SK-N-SH (cell line): ENCODE measurements around the gene ZNF148. TPM values are rescaled to one million over a fixed set of nuclear protein-coding genes. Genes with fewer than 3 reads are reported as not detected.

ENCODE experiments used
- CTCF ChIA-PET: fragments of 300-600, 350-600 bp; formaldehyde crosslinking; extraction: SDS; loops from one replicate; lab custom pipeline; 2021; lab: Yijun Ruan, JAX
- POLR2A ChIA-PET: fragments of 350-600 bp; sonication (Branson Sonifier 250); formaldehyde crosslinking; extraction: SDS; loops from one replicate; lab custom pipeline; 2020; ENCODE audit warnings: antibody characterized with exemption, inconsistent platforms; lab: Yijun Ruan, JAX
- DNase-seq: peaks from one replicate; pipeline ENCODE4 v3.0.0; 2012
- H2AFZ ChIP-seq: fragments of 200-600 bp; sonication (generic); 2 replicates; pipeline ENCODE4 v1.8.1; 2016; ENCODE audit warnings: antibody characterized with exemption, mild to moderate bottlenecking, low read depth
- H3F3A ChIP-seq: fragments of 200-600 bp; sonication (generic); replicated peaks from 2 replicates; pipeline ENCODE3; 2016; ENCODE audit warnings: antibody characterized with exemption, mild to moderate bottlenecking; ENCODE audit not compliant: insufficient read depth
- H3K27ac ChIP-seq, 2 experiments: fragments of 200-500 bp in 1 of 2; fragments of 200-600 bp in 1 of 2; sonication (Bioruptor generic) in 1 of 2; sonication (generic), shearing (Covaris generic) in 1 of 2; 2 replicates each; pipeline versions ENCODE4 v1.5.1 to v1.6.1; 2014 to 2016; ENCODE audit warnings: low read depth in 2 of 2, inconsistent platforms in 1 of 2, low read length in 1 of 2, mild to moderate bottlenecking in 1 of 2, mixed read lengths in 1 of 2
- H3K27me3 ChIP-seq: fragments of 200-600 bp; sonication (generic), shearing (Covaris generic); 2 replicates; pipeline ENCODE4 v1.6.1; 2016; ENCODE audit warnings: mixed run types; ENCODE audit not compliant: insufficient read depth
- H3K36me3 ChIP-seq, 2 experiments: fragments of 200-500 bp in 1 of 2; fragments of 200-600 bp in 1 of 2; sonication (Bioruptor generic) in 1 of 2; sonication (generic) in 1 of 2; replicated peaks in 1 of 2; 2 replicates each; pipeline versions ENCODE3 to v1.5.1; 2014 to 2016; ENCODE audit warnings: low read length in 1 of 2, mild to moderate bottlenecking in 1 of 2; ENCODE audit not compliant: insufficient read depth in 2 of 2, control insufficient read depth in 1 of 2
- H3K4me1 ChIP-seq, 2 experiments: fragments of 200-500 bp in 1 of 2; fragments of 200-600 bp in 1 of 2; sonication (Bioruptor generic) in 1 of 2; sonication (generic), shearing (Covaris generic) in 1 of 2; 2 replicates each; pipeline versions ENCODE4 v1.5.1 to v1.6.1; 2014 to 2016; ENCODE audit warnings: low read depth in 1 of 2, low read length in 1 of 2, mixed run types in 1 of 2; ENCODE audit not compliant: insufficient read depth in 2 of 2, control insufficient read depth in 1 of 2
- H3K4me2 ChIP-seq: fragments of 200-600 bp; sonication (generic), shearing (Covaris generic); 2 replicates; pipeline ENCODE4 v1.6.1; 2017; ENCODE audit warnings: mixed run types
- H3K4me3 ChIP-seq, 2 experiments: fragments of 200-500 bp in 1 of 2; fragments of 200-600 bp in 1 of 2; sonication (Bioruptor generic) in 1 of 2; sonication (generic), shearing (Covaris generic) in 1 of 2; 2 replicates each; pipeline versions ENCODE4 v1.5.1 to v1.8.1; 2014 to 2016; ENCODE audit warnings: low read depth in 2 of 2, inconsistent platforms in 1 of 2, low read length in 1 of 2, mild to moderate bottlenecking in 1 of 2, mixed read lengths in 1 of 2, moderate library complexity in 1 of 2
- H3K79me2 ChIP-seq: fragments of 200-600 bp; sonication (generic); 2 replicates; pipeline ENCODE4 v1.8.1; 2017; ENCODE audit warnings: mild to moderate bottlenecking; ENCODE audit not compliant: insufficient read depth
- H3K9ac ChIP-seq: fragments of 200-600 bp; sonication (generic); 2 replicates; pipeline ENCODE4 v1.6.1; 2017; ENCODE audit warnings: mixed run types
- H3K9me2 ChIP-seq: fragments of 200-600 bp; sonication (generic); 2 replicates; pipeline ENCODE4 v1.6.1; 2017; ENCODE audit warnings: mixed run types
- H3K9me3 ChIP-seq: fragments of 200-600 bp; sonication (generic); 2 replicates; pipeline ENCODE4 v1.6.1; 2017; ENCODE audit warnings: mixed run types, mild to moderate bottlenecking, moderate library complexity
- H4K20me1 ChIP-seq: fragments of 200-600 bp; sonication (generic); 2 replicates; pipeline ENCODE4 v1.6.1; 2017; ENCODE audit warnings: mild to moderate bottlenecking, mixed run types; ENCODE audit not compliant: insufficient read depth
- CHD2 ChIP-seq: fragments of 150-350 bp; IDR thresholded peaks from 2 replicates; pipeline ENCODE4 v1.6.1; 2018; ENCODE audit warnings: low read length; ENCODE audit not compliant: partially characterized antibody
- EZH2phosphoT487 ChIP-seq: fragments of 200-600 bp; sonication (generic); IDR thresholded peaks from 2 replicates; pipeline ENCODE4 v1.6.1; 2017; ENCODE audit warnings: low read depth, mixed run types, mild to moderate bottlenecking, antibody characterized with exemption, moderate library complexity, borderline replicate concordance
- FOXJ3 ChIP-seq: sonication (generic); formaldehyde crosslinking; IDR thresholded peaks from 2 replicates; pipeline ENCODE4 v1.5.1; 2020; ENCODE audit warnings: mild to moderate bottlenecking, missing genetic modification reagents
- FOXM1 ChIP-seq: IDR thresholded peaks from 2 replicates; pipeline ENCODE4 v1.4.0; 2012; ENCODE audit warnings: low read depth, mild to moderate bottlenecking
- GABPA ChIP-seq: IDR thresholded peaks from 2 replicates; pipeline ENCODE4 v1.4.0; 2012; ENCODE audit warnings: low read depth, mild to moderate bottlenecking
- GATA2 ChIP-seq: sonication (generic); formaldehyde crosslinking; IDR thresholded peaks from 2 replicates; pipeline ENCODE4 v1.5.0; 2020; ENCODE audit warnings: mild to moderate bottlenecking, missing genetic modification reagents
- JUND ChIP-seq: IDR thresholded peaks from 2 replicates; pipeline ENCODE4 v1.4.0; 2012
- MAX ChIP-seq: IDR thresholded peaks from 2 replicates; pipeline ENCODE4 v1.4.0; 2012; ENCODE audit warnings: low read depth
- NFIC ChIP-seq: IDR thresholded peaks from 2 replicates; pipeline ENCODE4 v1.4.0; 2012; ENCODE audit warnings: borderline replicate concordance
- PBX3 ChIP-seq: IDR thresholded peaks from 2 replicates; pipeline ENCODE4; 2012
- RCOR1 ChIP-seq: fragments of 150-350 bp; IDR thresholded peaks from 2 replicates; pipeline ENCODE4 v1.6.1; 2017; ENCODE audit warnings: antibody characterized with exemption, low read length
- REST ChIP-seq: IDR thresholded peaks from 2 replicates; pipeline ENCODE4 v1.6.1; 2012; ENCODE audit warnings: mild to moderate bottlenecking, low read depth, low read length, moderate library complexity
- RFX5 ChIP-seq: IDR thresholded peaks from 2 replicates; pipeline ENCODE4 v1.6.1; 2012; ENCODE audit warnings: mild to moderate bottlenecking, improper control_type of control experiment, low read length
- USF1 ChIP-seq: IDR thresholded peaks from 2 replicates; pipeline ENCODE4 v1.4.0; 2012; ENCODE audit warnings: low read depth, borderline replicate concordance
- YY1 ChIP-seq: IDR thresholded peaks from 2 replicates; pipeline ENCODE4 v1.4.0; 2012; ENCODE audit warnings: low read depth, mild to moderate bottlenecking
- ZBTB33 ChIP-seq: IDR thresholded peaks from 2 replicates; pipeline ENCODE4 v1.4.0; 2012; ENCODE audit warnings: low read depth, borderline replicate concordance
- WGBS: methylation state at CpG from one replicate; pipeline ENCODE4 v1.1.6; 2017; ENCODE audit warnings: low lambda C conversion rate; 5-methylcytosine and 5-hydroxymethylcytosine counted together
- polyA plus RNA-seq, 3 experiments: library from polyadenylated mRNA; depleted of rRNA; stranded (reverse); fragments of >200 nt; gene quantifications; 2 replicates each; pipeline ENCODE4 v1.2.3, GENCODE V29; 2012

ZNF148 gene
- polyA plus RNA-seq, 1 of the 3 experiments (the other 2 are of a cell fraction), result 5.1 TPM

GRCh38 chr3:125212091-125212508 lies 163.0 kb downstream of the ZNF148 start:
- H3K36me3 ChIP-seq, result no peaks in the 10 kb centered on the region
- H3K9me2 ChIP-seq, result no peaks in the 10 kb centered on the region
- no peak for TF ChIP-seq ZBTB33
- TF ChIP-seq CHD2, result no peak
- TF ChIP-seq GABPA, result no peak
- no peak for TF ChIP-seq RFX5
- TF ChIP-seq RCOR1, result no peak
- no peak for TF ChIP-seq EZH2phosphoT487
- no peak for TF ChIP-seq MAX
- no peaks in the 10 kb centered on the region for H3K79me2 ChIP-seq
- H2AFZ ChIP-seq, result no peak overlapping the region
- H3K27ac ChIP-seq, result no peak overlapping the region
- no peak overlapping the region for H3K9ac ChIP-seq
- H4K20me1 ChIP-seq, result no peaks in the 10 kb centered on the region
- CTCF ChIA-PET, result interaction anchor here (1.1 kb wide), 1 partner anchor 9 kb away, joined by 4 read pairs; no protein-coding TSS in a partner anchor
- H3K9me3 ChIP-seq, result no peaks in the 10 kb centered on the region
- H3K4me2 ChIP-seq, result no peak overlapping the region
- H3K27me3 ChIP-seq, result no peaks in the 10 kb centered on the region
- peak; percentile 62 for DNase-seq
- 86% methylated on average over 6 of the region's 28 CpGs for WGBS
- POLR2A ChIA-PET, result no interaction called here
- no peak overlapping the region; a peak in 1 of 4 replicates for H3K4me3 ChIP-seq
- H3F3A ChIP-seq, result peaks cover 8% of the 10 kb centered on the region
- peaks cover 2 to 13% of the 10 kb centered on the region in 2 experiments; a peak in 2 of 4 replicates for H3K4me1 ChIP-seq

- Histone ChIP-seq H3K9me3 (no peaks in the 10 kb centered on the region), H3K4me2 (no peak overlapping the region), H3K4me3 (no peak overlapping the region), H3K9me2 (no peaks in the 10 kb centered on the region), H4K20me1 (no peaks in the 10 kb centered on the region), H3K36me3 (no peaks in the 10 kb centered on the region), H3K27me3 (no peaks in the 10 kb centered on the region), H3K9ac (no peak overlapping the region), H3K27ac (no peak overlapping the region), H2AFZ (no peak overlapping the region), H3F3A (peaks cover 8% of the 10 kb centered on the region), H3K79me2 (no peaks in the 10 kb centered on the region), H3K4me1 (peaks cover 2 to 13% of the 10 kb centered on the region in 2 experiments; a peak in 2 of 4 replicates)
- 97% methylated on average over 11 of the region's 11 CpGs for WGBS
- no peak for DNase-seq
- CTCF ChIA-PET, result interaction anchor here (1.1 kb wide), 1 partner anchor 10 kb away, joined by 4 read pairs; no protein-coding TSS in a partner anchor
- POLR2A ChIA-PET, result no interaction called here
- TF ChIP-seq GATA2 (CRISPR knock-in tag) (no peak), YY1 (no peak), MAX (no peak), PBX3 (no peak), RFX5 (no peak), REST (no peak), FOXJ3 (no peak), JUND (no peak), USF1 (no peak), ZBTB33 (no peak), FOXM1 (no peak), GABPA (no peak), NFIC (no peak)
Measured at GRCh38 chr3:125211523-125212090, 163.5 kb downstream of the ZNF148 start.
